HepG2 (cell line): ENCODE results near the gene EIF3A. TPM values are rescaled to one million over a fixed set of nuclear protein-coding genes. Genes with fewer than 3 reads are reported as not detected.

Source experiments
- ATAC-seq: fragments of 200-7000 bp; cut with Tn5 transposase; 3 replicates; pipeline ENCODE4 v1.9.1; 2020; ENCODE audit warnings: mild to moderate bottlenecking, moderate library complexity
- BruUV-seq: library from RNA; stranded (reverse); fragments of 400-500 nt; replicated peaks from 2 replicates; lab custom pipeline; 2021; lab: Mats Ljungman, UMichigan
- CTCF ChIA-PET: fragments of 300-600 bp; formaldehyde crosslinking; extraction: SDS; loops from one replicate; lab custom pipeline; 2021; ENCODE audit warnings: low total read pairs, inconsistent platforms, low intra/inter-chr PET ratio; lab: Yijun Ruan, JAX
- POLR2A ChIA-PET: fragments of 350-600 bp; sonication (Branson Sonifier 250); formaldehyde crosslinking; loops from one replicate; lab custom pipeline; 2020; ENCODE audit warnings: antibody characterized with exemption, inconsistent platforms; lab: Yijun Ruan, JAX
- DNase-seq: peaks from one replicate; pipeline ENCODE4 v3.0.0-alpha.2; 2015; ENCODE audit warnings: low spot score
- FAIRE-seq: peaks from 3 replicates; lab custom pipeline; 2011; peaks lifted over from hg19 to GRCh38; lab: Jason Lieb, UNC
- H2AFZ ChIP-seq: one replicate; pipeline ENCODE4 v1.6.1; 2011; ENCODE audit warnings: low read length, inconsistent platforms
- H3K27ac ChIP-seq: fragments of 300-600 bp; 3 replicates; pipeline ENCODE4 v1.8.0; 2011; ENCODE audit warnings: mixed run types, mild to moderate bottlenecking, mixed read lengths, low read length, inconsistent platforms; ENCODE audit not compliant: insufficient read depth; ENCODE audit errors: extremely low read length
- H3K27me3 ChIP-seq, 2 experiments: fragments of 200-600 bp in 1 of 2; 2 replicates in 1 of 2; 3 replicates in 1 of 2; pipeline versions ENCODE4 v1.6.0 to v1.8.0; 2011; ENCODE audit warnings: low read length in 2 of 2, mild to moderate bottlenecking in 2 of 2, moderate library complexity in 2 of 2, inconsistent platforms in 1 of 2; ENCODE audit not compliant: insufficient read depth in 2 of 2, control insufficient read depth in 1 of 2
- H3K36me3 ChIP-seq, 2 experiments: fragments of 200-600 bp in 1 of 2; replicated peaks in 1 of 2; 2 replicates in 1 of 2; 3 replicates in 1 of 2; pipeline versions ENCODE4 v1.5.1 to v1.8.0; 2011; ENCODE audit warnings: low read length in 2 of 2, inconsistent platforms in 1 of 2; ENCODE audit not compliant: insufficient read depth in 2 of 2, control insufficient read depth in 1 of 2
- H3K4me1 ChIP-seq: 2 replicates; pipeline ENCODE4 v1.5.1; 2012; ENCODE audit warnings: low read length, inconsistent platforms; ENCODE audit not compliant: insufficient read depth
- H3K4me2 ChIP-seq: 2 replicates; pipeline ENCODE4 v1.6.0; 2011; ENCODE audit warnings: low read depth, low read length, inconsistent platforms
- H3K4me3 ChIP-seq, 3 experiments: fragments of 200-600 bp in 1 of 3; sonication (generic), shearing (Covaris generic) in 1 of 3; replicated peaks in 1 of 3; 2 replicates each; pipeline ENCODE4 v1.5.1; 2011 to 2016; ENCODE audit warnings: low read length in 3 of 3, inconsistent platforms in 2 of 3, low read depth in 2 of 3, mild to moderate bottlenecking in 2 of 3, control low read depth in 1 of 3, mixed read lengths in 1 of 3; ENCODE audit not compliant: insufficient read depth in 1 of 3
- H3K79me2 ChIP-seq: one replicate; pipeline ENCODE4 v1.6.1; 2011; ENCODE audit warnings: low read length, inconsistent platforms; ENCODE audit not compliant: insufficient read depth
- H3K9ac ChIP-seq: 2 replicates; pipeline ENCODE4 v1.6.0; 2011; ENCODE audit warnings: mild to moderate bottlenecking, low read depth, low read length, inconsistent platforms; ENCODE audit not compliant: insufficient read depth
- H3K9me3 ChIP-seq: 2 replicates; pipeline ENCODE4 v1.5.1; 2012; ENCODE audit warnings: mild to moderate bottlenecking, low read length
- H4K20me1 ChIP-seq: 2 replicates; pipeline ENCODE4 v1.6.0; 2011; ENCODE audit warnings: inconsistent platforms, mild to moderate bottlenecking, low read length, moderate library complexity; ENCODE audit not compliant: insufficient read depth
- EEA1 ChIP-seq: sonication (generic); formaldehyde crosslinking; IDR thresholded peaks from 2 replicates; pipeline ENCODE4 v1.5.1; 2020; ENCODE audit warnings: mild to moderate bottlenecking, missing genetic modification reagents, borderline replicate concordance
- NFKB2 ChIP-seq: sonication (generic); formaldehyde crosslinking; IDR thresholded peaks from 2 replicates; pipeline ENCODE4 v1.4.0; 2020; ENCODE audit warnings: missing genetic modification reagents, borderline replicate concordance
- SP2 ChIP-seq: sonication (generic); formaldehyde crosslinking; IDR thresholded peaks from 2 replicates; pipeline ENCODE4 v1.5.1; 2020; ENCODE audit warnings: mild to moderate bottlenecking, missing genetic modification reagents
- ZBTB49 ChIP-seq: sonication (generic); formaldehyde crosslinking; IDR thresholded peaks from 2 replicates; pipeline ENCODE4 v1.4.0; 2020; ENCODE audit warnings: missing genetic modification reagents, borderline replicate concordance
- ZNF367 ChIP-seq: sonication (generic); formaldehyde crosslinking; IDR thresholded peaks from 2 replicates; pipeline ENCODE4 v1.4.0; 2020; ENCODE audit warnings: missing genetic modification reagents, borderline replicate concordance
- ZNF530 ChIP-seq: sonication (generic); formaldehyde crosslinking; IDR thresholded peaks from 2 replicates; pipeline ENCODE4 v1.5.0; 2020; ENCODE audit warnings: low read depth, mild to moderate bottlenecking, missing genetic modification reagents
- ZSCAN31 ChIP-seq: sonication (generic); formaldehyde crosslinking; IDR thresholded peaks from 2 replicates; pipeline ENCODE4 v1.5.0; 2020; ENCODE audit warnings: low read depth, mild to moderate bottlenecking, missing genetic modification reagents
- WGBS: methylation state at CpG from one replicate; pipeline ENCODE4 v1.1.6; 2017; ENCODE audit warnings: low lambda C conversion rate; 5-methylcytosine and 5-hydroxymethylcytosine counted together
- in situ Hi-C: cut with HindIII; loops from 2 replicates; pipeline ENCODE4 v1.10.0; 2017; ENCODE audit warnings: low pct_unique_long_range_greater_than_20kb; ENCODE audit not compliant: extremely low pct_ligation_motif_present
- intact Hi-C: fragments of 100-400 bp; cut with micrococcal nuclease; formaldehyde crosslinking; loops from one replicate; pipeline ENCODE4 v1.10.0; 2022; ENCODE audit not compliant: unreplicated experiment
- polyA plus RNA-seq, 8 experiments: library from polyadenylated mRNA; depleted of rRNA in 3 of 8; stranded (reverse) in 7 of 8; unstranded in 1 of 8; fragments of >200 nt; fragmentation: Illumina TruSeq in 4 of 8; extraction: Trizol in 4 of 8; gene quantifications; 2 replicates each; pipeline versions ENCODE4 v1.2.1 to v1.2.3, GENCODE V29; 2011 to 2016; ENCODE audit warnings: low read depth in 4 of 8, missing spikeins in 1 of 8, mixed read lengths in 1 of 8; ENCODE audit not compliant: insufficient read depth in 1 of 8
- total RNA-seq, 5 experiments: library from RNA; depleted of rRNA; stranded (reverse); fragments of >200 nt; fragmentation: Illumina TruSeq; extraction: Trizol; gene quantifications; 2 replicates each; pipeline ENCODE4 v1.2.3, GENCODE V29; 2016; ENCODE audit warnings: low read depth in 1 of 5
- TF ChIP-seq, protein P1 (sequence below): sonication (generic); formaldehyde crosslinking; IDR thresholded peaks from 2 replicates; pipeline ENCODE4 v1.4.0; 2020; ENCODE audit warnings: missing genetic modification reagents

Gene EIF3A
- total and polyA plus RNA-seq, 2 of the 13 experiments (the other 11 are each of a cell fraction or from before 2014, with no cell fraction given) = 25.6 to 117 TPM

GRCh38 chr10:119087271-119087882, 6.8 kb upstream of the EIF3A start (continued):
- TF ChIP-seq ZBTB49 (CRISPR knock-in tag) (no peak), ZNF367 (no peak)

- in situ Hi-C loops = no loop called here
- ChIA-PET POLR2A (interaction anchor here (0.6 to 1.1 kb wide), 4 partner anchors 13 to 80 kb away, joined by 3 to 5 read pairs (median 3); no protein-coding TSS in a partner anchor), CTCF (no interaction called here)
- H3K27ac ChIP-seq = no peak overlapping the region
- H3K4me1 ChIP-seq = peaks cover 37% of the 10 kb centered on the region
- H3K36me3 ChIP-seq = no peaks in the 10 kb centered on the region
- H3K4me2 ChIP-seq = no peak overlapping the region
- no peak overlapping the region for H3K9ac ChIP-seq
- no peak for ATAC-seq
- H3K79me2 ChIP-seq = peaks cover 14% of the 10 kb centered on the region
- BruUV-seq = no TSS peak
- H3K9me3 ChIP-seq = no peaks in the 10 kb centered on the region
- WGBS = 63% methylated on average over 11 of the region's 11 CpGs
- H3K4me3 ChIP-seq = no peak overlapping the region; a peak in 1 of 6 replicates
- H4K20me1 ChIP-seq = 0 out of 2 replicates have a peak, but pooled peaks cover under 1% of the 10 kb centered on the region
- H2AFZ ChIP-seq = no peak overlapping the region
- intact Hi-C loops = loop anchor here (10.0 kb wide), 1 partner anchor 90 kb away; the partner anchor contains the start of gene PRDX3
- TF ChIP-seq NFKB2 (CRISPR knock-in tag) (no peak), ZSCAN31 (no peak), ZNF530 (CRISPR knock-in tag) (no peak), EEA1 (CRISPR knock-in tag) (no peak), SP2 (no peak)
- TF ChIP-seq, protein P1, sequence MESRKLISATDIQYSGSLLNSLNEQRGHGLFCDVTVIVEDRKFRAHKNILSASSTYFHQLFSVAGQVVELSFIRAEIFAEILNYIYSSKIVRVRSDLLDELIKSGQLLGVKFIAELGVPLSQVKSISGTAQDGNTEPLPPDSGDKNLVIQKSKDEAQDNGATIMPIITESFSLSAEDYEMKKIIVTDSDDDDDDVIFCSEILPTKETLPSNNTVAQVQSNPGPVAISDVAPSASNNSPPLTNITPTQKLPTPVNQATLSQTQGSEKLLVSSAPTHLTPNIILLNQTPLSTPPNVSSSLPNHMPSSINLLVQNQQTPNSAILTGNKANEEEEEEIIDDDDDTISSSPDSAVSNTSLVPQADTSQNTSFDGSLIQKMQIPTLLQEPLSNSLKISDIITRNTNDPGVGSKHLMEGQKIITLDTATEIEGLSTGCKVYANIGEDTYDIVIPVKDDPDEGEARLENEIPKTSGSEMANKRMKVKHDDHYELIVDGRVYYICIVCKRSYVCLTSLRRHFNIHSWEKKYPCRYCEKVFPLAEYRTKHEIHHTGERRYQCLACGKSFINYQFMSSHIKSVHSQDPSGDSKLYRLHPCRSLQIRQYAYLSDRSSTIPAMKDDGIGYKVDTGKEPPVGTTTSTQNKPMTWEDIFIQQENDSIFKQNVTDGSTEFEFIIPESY (CRISPR knock-in tag) = peak; percentile 32; the same call in 1 of the 2 replicates
- no peak for DNase-seq
- no peaks in the 10 kb centered on the region; a peak in 1 of 5 replicates for H3K27me3 ChIP-seq
- no peak for FAIRE-seq
Measured at GRCh38 chr10:119084896-119085295, 4.3 kb upstream of the EIF3A start.
